Astrocyte (in vitro differentiated cells and primary cell): ENCODE data around the gene ASB2.

Experiments used
- CTCF ChIP-seq: IDR thresholded peaks from 2 replicates; pipeline ENCODE4 v1.5.1; 2011; ENCODE audit warnings: low read depth, mild to moderate bottlenecking, inconsistent platforms, low read length, moderate library complexity; ENCODE audit not compliant: insufficient read depth
- EZH2 ChIP-seq: IDR thresholded peaks from 2 replicates; pipeline ENCODE4 v1.6.1; 2012; ENCODE audit warnings: mild to moderate bottlenecking, low read length, inconsistent platforms; ENCODE audit not compliant: insufficient read depth

GRCh38 chr14:93909429-93910128, 66.8 kb downstream of the ASB2 start:
- no peak for TF ChIP-seq CTCF
- TF ChIP-seq EZH2 = no peak
